T follicular helper cell (primary cell): ENCODE measurements around the gene NGEF.

Source experiments
- DNase-seq: peaks from one replicate; pipeline ENCODE4 v3.0.0-alpha.2; 2020; ENCODE audit warnings: low read depth

The NGEF gene

DNA sequence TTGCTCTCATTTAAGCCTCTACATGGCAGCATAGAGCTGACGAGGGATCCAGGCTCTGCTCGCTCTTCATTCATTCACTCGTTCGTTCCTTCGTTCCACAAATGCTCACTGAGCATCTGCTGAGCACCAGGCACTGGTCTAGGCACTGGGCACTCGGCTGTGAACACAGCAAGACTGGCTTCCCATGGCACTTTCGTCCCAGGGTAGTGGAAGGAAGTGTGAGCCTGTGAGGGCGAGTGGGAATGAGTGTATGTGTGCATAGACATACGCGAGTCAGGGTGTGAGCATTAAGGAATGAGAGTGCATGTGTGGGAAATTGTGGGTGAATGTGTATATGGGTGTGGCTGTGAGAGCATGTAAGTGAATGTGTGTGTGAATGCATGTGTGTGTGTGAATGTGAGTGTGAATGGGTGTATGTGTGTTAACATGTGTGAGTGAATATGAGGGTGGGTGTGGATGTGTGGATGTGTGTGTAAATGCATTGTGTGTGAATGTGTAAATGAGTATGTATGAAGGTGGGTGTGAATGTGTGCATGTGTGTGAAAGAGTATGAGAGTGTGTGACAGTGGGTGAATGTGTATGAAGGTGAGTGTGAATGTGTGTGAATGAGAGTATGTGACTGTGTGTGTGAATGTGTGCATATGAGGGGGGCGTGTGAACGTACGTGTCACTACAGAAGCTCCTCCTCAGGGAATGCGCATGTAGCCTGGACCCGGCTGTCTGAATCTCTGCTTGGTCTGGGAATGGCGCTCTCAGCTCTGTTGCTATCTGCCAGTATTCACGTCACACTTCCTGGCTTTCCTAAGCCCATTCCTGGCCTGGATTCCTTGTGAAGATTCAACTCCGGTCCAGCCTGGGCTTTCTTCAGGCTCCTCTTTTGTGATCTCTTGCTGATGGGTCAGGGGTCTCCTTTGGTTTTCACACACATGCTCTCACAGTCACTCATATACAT lies 114.2 kb downstream of the NGEF start:
- DNase-seq = no peak

GRCh38 chr2:232897598-232898408 lies 115.3 kb downstream of the NGEF start:
- no peak for DNase-seq

DNA sequence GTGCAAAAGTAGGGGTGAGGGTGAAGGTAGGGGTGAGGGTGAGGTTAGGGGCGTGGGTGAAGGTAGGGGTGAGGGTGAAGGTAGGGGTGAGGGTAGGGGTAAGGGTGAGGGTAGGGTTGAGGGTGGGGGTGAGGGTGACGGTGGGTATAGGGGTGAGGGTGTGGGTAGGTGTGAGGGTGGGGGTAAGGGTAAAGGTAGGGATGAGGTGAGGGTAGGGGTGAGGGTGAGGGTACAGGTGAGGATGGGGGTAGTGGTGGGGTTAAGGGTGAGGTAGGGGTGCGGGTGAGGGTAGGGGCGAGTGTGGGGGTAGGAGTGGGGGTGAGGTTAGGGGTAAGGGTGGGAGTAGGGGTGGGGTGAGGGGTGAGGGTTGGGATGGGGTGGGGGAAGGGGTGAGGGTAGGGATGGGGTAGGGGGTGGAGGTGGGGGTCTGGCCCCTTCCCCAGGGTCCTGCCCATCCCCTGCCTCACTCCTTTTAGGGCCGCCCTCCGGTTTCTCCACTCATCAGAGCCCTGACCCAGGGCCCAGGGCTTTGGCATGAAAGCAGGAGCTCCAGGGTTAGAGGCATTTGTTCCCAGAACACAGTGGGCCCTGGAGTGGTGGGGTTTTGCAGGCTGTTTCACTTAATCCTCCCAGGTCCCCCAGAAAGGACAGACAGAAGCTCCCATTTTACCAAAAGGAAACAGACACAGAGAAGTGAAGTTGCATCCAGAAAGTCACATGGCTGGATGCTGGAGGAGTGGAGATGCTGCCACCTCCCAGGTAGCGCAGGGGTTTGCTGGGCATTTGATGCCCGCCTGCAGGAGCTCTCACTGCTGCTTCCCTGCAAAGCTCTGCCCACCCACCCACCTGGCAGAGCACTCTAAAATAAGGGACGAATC lies 116.1 kb downstream of the NGEF start:
- no peak for DNase-seq

GRCh38 chr2:232896111-232896510 lies 116.9 kb downstream of the NGEF start:
- DNase-seq = no peak

GRCh38 chr2:232894746-232895145 lies 118.3 kb downstream of the NGEF start:
- no peak for DNase-seq

GRCh38 chr2:232894251-232894650 lies 118.8 kb downstream of the NGEF start:
- DNase-seq = no peak

- no peak for DNase-seq
Measured at GRCh38 chr2:232893834-232894233, 119.2 kb downstream of the NGEF start.

GRCh38 chr2:232892843-232893242 lies 120.2 kb downstream of the NGEF start:
- DNase-seq = no peak

- no peak for DNase-seq
Measured at GRCh38 chr2:232892221-232892620, 120.8 kb downstream of the NGEF start.

- DNase-seq = no peak
Measured at GRCh38 chr2:232891621-232892071, 121.4 kb downstream of the NGEF start.

DNA sequence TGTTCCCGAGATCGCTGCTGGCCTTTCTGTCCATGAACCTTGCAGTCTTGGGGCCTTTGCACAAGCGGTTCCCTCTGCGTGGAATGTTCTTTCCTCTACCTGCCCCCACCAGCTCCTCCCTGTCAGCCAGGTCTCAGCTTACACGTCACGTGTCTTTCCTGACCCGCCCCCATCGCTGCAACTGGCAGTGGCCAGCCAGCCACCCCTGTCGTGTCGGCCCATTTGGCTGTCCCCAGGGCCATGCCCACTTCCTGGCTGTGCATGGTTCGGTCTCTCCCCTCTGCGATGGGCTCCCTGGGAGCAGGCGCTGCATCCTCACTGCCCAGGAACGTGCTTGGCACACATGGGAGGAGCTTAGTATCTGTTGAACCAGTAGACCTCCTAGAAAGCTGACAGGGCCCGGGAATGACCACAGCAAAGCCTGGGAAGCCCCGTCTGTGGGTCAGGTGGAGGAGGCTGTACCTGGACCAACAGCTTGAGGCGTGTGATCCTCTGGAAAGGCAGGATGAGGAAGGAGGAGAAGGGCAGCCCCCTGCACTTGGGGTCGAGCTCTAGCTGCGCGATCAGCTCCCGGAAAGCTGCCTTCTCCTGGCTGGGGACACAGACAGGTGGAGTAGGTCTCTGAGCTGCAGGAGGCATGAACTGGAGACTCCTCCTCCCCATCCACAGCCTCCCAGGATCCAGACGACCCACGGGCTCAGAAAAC lies 122.0 kb downstream of the NGEF start:
- DNase-seq = no peak

- DNase-seq = no peak
Measured at GRCh38 chr2:232890536-232890895, 122.5 kb downstream of the NGEF start.

GRCh38 chr2:232889876-232890401 lies 123.1 kb downstream of the NGEF start:
- DNase-seq = no peak

DNA sequence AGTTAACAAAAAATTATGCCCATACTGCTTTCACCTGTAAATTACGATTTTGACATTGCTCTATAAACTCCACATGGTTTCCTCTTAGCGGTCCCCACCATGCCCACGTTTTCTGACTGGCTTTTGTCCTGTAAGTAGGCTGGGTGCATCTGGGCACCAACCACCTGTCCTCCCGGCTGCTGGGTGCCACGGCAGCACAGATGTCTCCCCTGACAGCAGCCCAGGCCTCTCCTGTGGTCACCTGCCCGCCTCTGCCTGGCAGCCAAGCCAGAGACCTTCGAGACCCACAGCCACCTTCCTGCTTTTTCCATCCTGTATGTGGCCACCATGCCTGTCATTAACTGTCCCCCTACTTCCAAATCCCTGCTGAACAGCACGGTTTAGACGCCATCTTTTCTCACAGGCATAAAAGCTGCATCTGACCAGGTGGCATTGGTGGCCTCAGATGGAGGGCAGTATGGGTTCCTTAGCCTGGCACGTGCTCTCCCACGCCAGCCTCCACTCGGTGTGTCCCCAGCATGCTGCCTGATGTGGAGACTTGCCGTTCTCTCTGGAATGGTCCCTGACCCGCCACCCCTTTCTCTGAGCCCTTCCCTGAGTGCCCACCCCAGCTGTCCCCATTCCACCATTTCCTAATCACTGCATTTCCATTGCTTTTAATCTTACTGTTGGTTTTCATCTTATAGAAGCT lies 124.1 kb downstream of the NGEF start:
- DNase-seq = no peak

- no peak for DNase-seq
Measured at GRCh38 chr2:232888099-232888836, 124.8 kb downstream of the NGEF start.

GRCh38 chr2:232887171-232887850 lies 125.7 kb downstream of the NGEF start:
- DNase-seq = no peak

DNA sequence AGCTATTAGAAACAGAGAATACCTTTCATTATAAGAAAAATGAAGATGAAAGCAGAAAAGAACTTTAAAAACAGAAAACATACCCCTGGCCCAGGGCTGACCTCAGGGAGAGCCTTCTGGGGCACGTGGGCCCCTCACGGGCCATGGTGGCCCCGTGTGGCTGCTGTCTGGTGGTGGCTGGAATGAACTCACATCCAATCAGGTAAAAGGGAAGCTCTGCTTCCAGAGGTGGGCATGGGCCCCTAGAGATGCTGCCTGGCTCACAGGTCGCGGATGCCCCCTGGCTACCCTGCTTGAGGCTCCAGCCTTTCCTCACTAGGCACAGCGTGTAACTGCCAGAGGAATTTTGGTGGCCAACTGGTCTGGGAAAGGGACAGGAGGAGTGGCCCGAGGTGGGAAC lies 126.4 kb downstream of the NGEF start:
- DNase-seq = no peak

- no peak for DNase-seq
Measured at GRCh38 chr2:232886176-232886575, 126.9 kb downstream of the NGEF start.
